ENCODE results near the gene SMIM29. TPM values are rescaled to one million over a fixed set of nuclear protein-coding genes. Genes with fewer than 3 reads are reported as not detected.

Gene SMIM29
- total RNA-seq, 1 donor from 2014 or later, result 33.2 TPM

DNA sequence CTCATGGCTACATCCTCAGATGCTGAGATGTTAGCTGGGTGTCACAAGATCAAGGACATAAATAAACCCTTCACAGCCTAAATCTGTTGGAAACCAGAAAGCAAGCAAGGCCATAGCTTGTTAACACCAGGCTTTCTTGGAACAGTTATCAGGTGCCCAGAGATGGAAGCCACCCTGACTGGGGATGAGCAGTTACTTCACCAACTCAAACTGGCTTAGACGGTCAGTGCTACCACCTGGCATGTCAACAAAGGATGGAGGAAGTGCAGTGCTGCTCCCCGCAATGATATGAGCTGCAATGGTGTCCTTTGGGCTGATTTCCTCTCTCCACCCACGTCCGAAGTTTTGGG lies 28.9 kb upstream of the SMIM29 start:
- Histone ChIP-seq H3K4me3 (ENCODE audit: low read depth, low read length) (no peak overlapping the region), H3K36me3 (ENCODE audit: control insufficient read depth, insufficient read depth, low read length) (no peaks in the 10 kb centered on the region), H3K27me3 (ENCODE audit: control insufficient read depth, insufficient read depth, low read length) (no peaks in the 10 kb centered on the region)
- TF ChIP-seq, protein P1, sequence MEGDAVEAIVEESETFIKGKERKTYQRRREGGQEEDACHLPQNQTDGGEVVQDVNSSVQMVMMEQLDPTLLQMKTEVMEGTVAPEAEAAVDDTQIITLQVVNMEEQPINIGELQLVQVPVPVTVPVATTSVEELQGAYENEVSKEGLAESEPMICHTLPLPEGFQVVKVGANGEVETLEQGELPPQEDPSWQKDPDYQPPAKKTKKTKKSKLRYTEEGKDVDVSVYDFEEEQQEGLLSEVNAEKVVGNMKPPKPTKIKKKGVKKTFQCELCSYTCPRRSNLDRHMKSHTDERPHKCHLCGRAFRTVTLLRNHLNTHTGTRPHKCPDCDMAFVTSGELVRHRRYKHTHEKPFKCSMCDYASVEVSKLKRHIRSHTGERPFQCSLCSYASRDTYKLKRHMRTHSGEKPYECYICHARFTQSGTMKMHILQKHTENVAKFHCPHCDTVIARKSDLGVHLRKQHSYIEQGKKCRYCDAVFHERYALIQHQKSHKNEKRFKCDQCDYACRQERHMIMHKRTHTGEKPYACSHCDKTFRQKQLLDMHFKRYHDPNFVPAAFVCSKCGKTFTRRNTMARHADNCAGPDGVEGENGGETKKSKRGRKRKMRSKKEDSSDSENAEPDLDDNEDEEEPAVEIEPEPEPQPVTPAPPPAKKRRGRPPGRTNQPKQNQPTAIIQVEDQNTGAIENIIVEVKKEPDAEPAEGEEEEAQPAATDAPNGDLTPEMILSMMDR (IDR thresholded peaks at IDR 0.05; ENCODE audit: insufficient read depth, low read length, poor library complexity, severe bottlenecking), result no peak
- no peak for DNase-seq (ENCODE audit: low read depth)

DNA sequence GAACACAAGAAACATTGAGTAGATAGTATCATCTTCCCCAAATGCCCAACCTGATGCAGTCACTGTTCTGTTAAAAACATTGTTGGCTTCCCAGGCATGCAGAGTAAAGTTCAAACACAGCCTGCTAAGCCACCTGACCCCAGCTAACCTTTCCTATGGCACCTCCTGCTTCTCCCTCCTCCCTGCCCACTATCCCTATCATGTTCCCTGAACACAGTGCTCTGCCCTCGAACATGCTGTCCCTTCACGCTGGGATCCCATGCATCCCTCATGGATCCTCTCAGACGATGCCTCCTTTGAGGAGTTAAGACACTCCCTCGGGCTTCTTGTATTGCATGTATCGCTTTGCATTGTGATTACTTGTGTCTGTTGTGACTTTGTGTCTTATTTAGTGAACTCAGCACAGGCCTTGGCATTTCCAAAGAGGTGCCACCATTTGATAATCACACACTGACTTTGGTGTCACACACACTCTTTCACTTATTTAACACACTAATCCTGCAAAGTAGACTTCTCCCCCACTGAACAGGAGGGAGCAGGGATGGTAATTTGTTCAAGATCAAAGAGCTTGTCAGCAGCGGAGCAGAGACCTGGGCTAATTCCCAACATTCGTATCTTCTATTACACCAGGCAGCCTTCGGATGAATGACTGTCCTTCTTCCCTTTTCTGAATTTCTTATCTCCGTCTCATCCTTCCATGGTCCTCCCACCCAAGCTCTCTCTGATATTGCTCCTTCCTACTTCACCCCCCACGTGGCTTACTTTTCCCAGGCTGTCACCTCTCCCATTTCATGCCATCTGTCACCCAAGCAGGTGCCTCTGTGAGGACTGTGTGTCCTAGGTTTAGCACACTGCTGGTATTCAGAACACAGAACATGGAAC lies 28.3 kb upstream of the SMIM29 start:
- Histone ChIP-seq H3K27me3 (ENCODE audit: control insufficient read depth, insufficient read depth, low read length) (no peaks in the 10 kb centered on the region), H3K36me3 (ENCODE audit: control insufficient read depth, insufficient read depth, low read length) (no peaks in the 10 kb centered on the region), H3K4me3 (ENCODE audit: low read depth, low read length) (no peak overlapping the region)
- DNase-seq (ENCODE audit: low read depth), result no peak
- TF ChIP-seq, protein P1 (IDR thresholded peaks at IDR 0.05; ENCODE audit: insufficient read depth, low read length, poor library complexity, severe bottlenecking), result no peak

DNA sequence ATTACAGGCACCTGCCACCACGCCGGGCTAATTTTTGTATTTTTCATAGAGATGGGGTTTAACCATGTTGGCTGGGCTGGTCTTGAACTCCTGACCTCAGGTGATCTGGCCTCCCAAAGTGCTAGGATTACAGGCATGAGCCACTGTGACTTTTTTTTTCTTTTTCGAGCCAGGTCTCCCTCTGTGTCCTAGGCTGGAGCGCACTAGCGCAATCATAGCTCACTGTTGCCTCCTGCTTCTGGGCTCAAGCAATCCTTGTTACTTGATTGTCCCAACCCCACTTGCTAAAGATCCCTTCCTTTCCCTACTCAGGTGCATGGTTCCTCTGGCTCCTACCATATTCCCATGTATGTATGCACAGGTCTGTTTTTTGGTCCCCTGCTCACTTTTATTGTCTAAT lies 27.4 kb upstream of the SMIM29 start:
- H3K36me3 ChIP-seq (ENCODE audit: control insufficient read depth, insufficient read depth, low read length), result no peaks in the 10 kb centered on the region
- no peaks in the 10 kb centered on the region for H3K27me3 ChIP-seq (ENCODE audit: control insufficient read depth, insufficient read depth, low read length)
- H3K4me3 ChIP-seq (ENCODE audit: low read depth, low read length), result no peak overlapping the region
- TF ChIP-seq, protein P1 (IDR thresholded peaks at IDR 0.05; ENCODE audit: insufficient read depth, low read length, poor library complexity, severe bottlenecking), result no peak
- DNase-seq (ENCODE audit: low read depth), result no peak

DNA sequence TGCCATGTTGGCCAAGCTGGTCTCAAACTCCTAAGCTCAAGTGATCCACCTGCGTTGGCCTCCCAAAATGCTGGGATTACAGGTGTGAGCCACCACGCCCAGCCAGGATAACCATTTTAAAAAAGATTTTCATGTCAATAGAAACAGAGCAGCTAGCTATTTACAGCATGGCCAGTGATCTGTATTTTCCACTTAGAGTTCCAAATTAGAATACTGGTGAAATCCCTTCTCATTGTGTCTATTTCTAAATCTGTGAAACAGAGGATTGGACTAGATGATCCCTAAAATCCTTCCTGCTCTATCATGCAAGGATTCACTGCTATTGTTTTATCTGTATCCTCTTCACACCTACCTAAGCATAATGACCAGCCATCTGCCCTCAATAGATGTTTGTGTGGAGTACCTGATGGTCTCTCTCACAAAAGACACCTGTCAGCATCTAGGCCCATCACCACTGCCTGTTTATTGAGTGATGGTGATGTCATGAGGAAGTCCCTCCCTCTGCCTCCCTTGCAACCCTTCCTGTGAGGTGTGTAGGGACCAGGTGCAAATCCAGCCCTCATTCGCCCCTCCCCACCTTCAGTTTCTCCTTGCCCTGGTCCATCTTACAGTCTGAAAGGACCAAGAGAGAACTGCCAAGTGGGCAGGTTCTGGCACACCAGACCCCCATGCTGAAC lies 26.5 kb upstream of the SMIM29 start:
- Histone ChIP-seq H3K27me3 (ENCODE audit: control insufficient read depth, insufficient read depth, low read length) (no peaks in the 10 kb centered on the region), H3K36me3 (ENCODE audit: control insufficient read depth, insufficient read depth, low read length) (no peaks in the 10 kb centered on the region)
- TF ChIP-seq, protein P1 (IDR thresholded peaks at IDR 0.05; ENCODE audit: insufficient read depth, low read length, poor library complexity, severe bottlenecking), result no peak

DNA sequence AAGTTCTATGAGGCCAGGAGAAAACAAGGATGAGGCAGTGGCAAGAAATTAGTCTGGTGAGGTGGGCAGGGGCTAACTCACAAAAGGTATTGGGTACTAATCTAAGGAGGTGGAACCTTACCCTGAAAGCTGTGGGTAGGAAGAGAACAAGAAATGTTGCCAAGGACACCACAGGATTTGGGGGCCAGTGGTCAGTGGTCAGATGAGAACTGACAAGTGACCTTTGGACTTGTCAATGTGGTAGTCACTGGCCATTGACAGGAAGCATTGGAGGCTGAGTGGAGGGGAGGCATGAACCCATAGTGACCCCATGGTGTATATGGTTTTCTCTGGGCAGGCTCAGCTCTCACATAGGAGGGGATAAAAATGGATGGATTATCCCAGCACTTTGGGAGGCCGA lies 25.3 kb upstream of the SMIM29 start:
- DNase-seq (ENCODE audit: low read depth), result no peak
- Histone ChIP-seq H3K36me3 (ENCODE audit: control insufficient read depth, insufficient read depth, low read length) (no peaks in the 10 kb centered on the region), H3K4me3 (ENCODE audit: low read depth, low read length) (no peak overlapping the region), H3K27me3 (ENCODE audit: control insufficient read depth, insufficient read depth, low read length) (no peaks in the 10 kb centered on the region)
- TF ChIP-seq, protein P1 (IDR thresholded peaks at IDR 0.05; ENCODE audit: insufficient read depth, low read length, poor library complexity, severe bottlenecking), result no peak

More for the DNA sequence above, 26.5 kb upstream of the SMIM29 start:
- H3K4me3 ChIP-seq (ENCODE audit: low read depth, low read length), result no peak overlapping the region
- DNase-seq (ENCODE audit: low read depth), result no peak

Data from kidney epithelial cell (primary cell).